Astrocyte (in vitro differentiated cells and primary cell): ENCODE results near the gene RPL13. TPM values are rescaled to one million over a fixed set of nuclear protein-coding genes. Genes with fewer than 3 reads are reported as not detected.

Experiments
- DNase-seq: peaks from one replicate; pipeline ENCODE4 v3.0.0-alpha.2; 2010; ENCODE audit warnings: low read depth
- FAIRE-seq: peaks from 2 replicates; lab custom pipeline; 2011; peaks lifted over from hg19 to GRCh38; lab: Jason Lieb, UNC
- H2AFZ ChIP-seq: 2 replicates; pipeline ENCODE4 v1.6.0; 2012; ENCODE audit warnings: low read depth, low read length, inconsistent platforms
- H3K27ac ChIP-seq: 2 replicates; pipeline ENCODE4 v1.5.1; 2011; ENCODE audit warnings: low read depth, low read length, inconsistent platforms
- H3K27me3 ChIP-seq: 2 replicates; pipeline ENCODE4 v1.6.0; 2011; ENCODE audit warnings: low read length, inconsistent platforms; ENCODE audit not compliant: insufficient read depth
- H3K36me3 ChIP-seq: 2 replicates; pipeline ENCODE4 v1.5.1; 2011; ENCODE audit warnings: low read length, inconsistent platforms; ENCODE audit not compliant: insufficient read depth
- H3K4me1 ChIP-seq: 2 replicates; pipeline ENCODE4 v1.5.1; 2011; ENCODE audit warnings: low read length, inconsistent platforms; ENCODE audit not compliant: insufficient read depth
- H3K4me2 ChIP-seq: 2 replicates; pipeline ENCODE4 v1.6.0; 2012; ENCODE audit warnings: low read length, inconsistent platforms
- H3K4me3 ChIP-seq: 2 replicates; pipeline ENCODE4 v1.5.1; 2011; ENCODE audit warnings: low read depth, mild to moderate bottlenecking, low read length, inconsistent platforms; ENCODE audit not compliant: insufficient read depth
- H3K79me2 ChIP-seq: 2 replicates; pipeline ENCODE4 v1.6.0; 2012; ENCODE audit warnings: mild to moderate bottlenecking, low read length, inconsistent platforms; ENCODE audit not compliant: insufficient read depth
- H3K9ac ChIP-seq: 2 replicates; pipeline ENCODE4 v1.6.0; 2012; ENCODE audit warnings: mild to moderate bottlenecking, low read length, inconsistent platforms
- H3K9me3 ChIP-seq: 2 replicates; pipeline ENCODE4 v1.5.1; 2012; ENCODE audit warnings: low read depth, mild to moderate bottlenecking, low read length, inconsistent platforms; ENCODE audit not compliant: insufficient read depth
- H4K20me1 ChIP-seq: 2 replicates; pipeline ENCODE4 v1.6.0; 2012; ENCODE audit warnings: low read length, inconsistent platforms; ENCODE audit not compliant: insufficient read depth
- H3K27ac Mint-ChIP-seq: one replicate; pipeline ENCODE4 v1.8.0; 2021; ENCODE audit warnings: mild to moderate bottlenecking, mixed read lengths; ENCODE audit not compliant: unreplicated experiment
- H3K27me3 Mint-ChIP-seq: one replicate; pipeline ENCODE4 v1.8.0; 2021; ENCODE audit warnings: low read depth, mixed read lengths; ENCODE audit not compliant: unreplicated experiment
- H3K36me3 Mint-ChIP-seq: one replicate; pipeline ENCODE4 v1.8.0; 2021; ENCODE audit warnings: low read depth, mixed read lengths; ENCODE audit not compliant: unreplicated experiment
- H3K4me1 Mint-ChIP-seq: one replicate; pipeline ENCODE4 v1.8.0; 2021; ENCODE audit warnings: low read depth, mixed read lengths; ENCODE audit not compliant: unreplicated experiment
- H3K4me3 Mint-ChIP-seq: one replicate; pipeline ENCODE4 v1.8.0; 2021; ENCODE audit warnings: mild to moderate bottlenecking, moderate library complexity, mixed read lengths; ENCODE audit not compliant: unreplicated experiment
- H3K9me3 Mint-ChIP-seq: one replicate; pipeline ENCODE4 v1.8.0; 2021; ENCODE audit warnings: mild to moderate bottlenecking, mixed read lengths; ENCODE audit not compliant: unreplicated experiment
- CTCF ChIP-seq: IDR thresholded peaks from 2 replicates; pipeline ENCODE4 v1.5.1; 2011; ENCODE audit warnings: low read depth, mild to moderate bottlenecking, inconsistent platforms, low read length, moderate library complexity; ENCODE audit not compliant: insufficient read depth
- EZH2 ChIP-seq: IDR thresholded peaks from 2 replicates; pipeline ENCODE4 v1.6.1; 2012; ENCODE audit warnings: mild to moderate bottlenecking, low read length, inconsistent platforms; ENCODE audit not compliant: insufficient read depth
- total RNA-seq: library from RNA; stranded (reverse); gene quantifications from 2 replicates; pipeline ENCODE4 v1.2.1, GENCODE V29; 2021

The RPL13 gene
- total RNA-seq, 1 donor from 2014 or later = 1,239 TPM

- H3K79me2 ChIP-seq = no peaks in the 10 kb centered on the region
- Mint-ChIP-seq H3K4me1 (peaks cover 10% of the 10 kb centered on the region), H3K27me3 (no peaks in the 10 kb centered on the region), H3K36me3 (no peaks in the 10 kb centered on the region), H3K27ac (no peak overlapping the region), H3K9me3 (no peaks in the 10 kb centered on the region), H3K4me3 (no peak overlapping the region)
- TF ChIP-seq CTCF = no peak
- no peak for TF ChIP-seq EZH2
- DNase-seq (no peak), FAIRE-seq (no peak)
- no peaks in the 10 kb centered on the region for H4K20me1 ChIP-seq
- no peak overlapping the region for H3K27ac ChIP-seq
- H2AFZ ChIP-seq = no peak overlapping the region
- no peak overlapping the region for H3K9ac ChIP-seq
- no peaks in the 10 kb centered on the region for H3K36me3 ChIP-seq
- H3K4me2 ChIP-seq = no peak overlapping the region
- no peaks in the 10 kb centered on the region for H3K27me3 ChIP-seq
- H3K4me3 ChIP-seq = no peak overlapping the region
- no peaks in the 10 kb centered on the region for H3K9me3 ChIP-seq
- peaks cover 17% of the 10 kb centered on the region for H3K4me1 ChIP-seq
Observed at GRCh38 chr16:89583197-89583894, 22.9 kb downstream of the RPL13 start.

- Histone ChIP-seq H3K27me3 (no peaks in the 10 kb centered on the region), H3K4me3 (no peak overlapping the region), H3K36me3 (no peaks in the 10 kb centered on the region), H3K4me1 (peaks cover 17% of the 10 kb centered on the region), H2AFZ (no peak overlapping the region), H3K4me2 (no peak overlapping the region), H3K9me3 (no peaks in the 10 kb centered on the region), H3K27ac (no peak overlapping the region), H3K9ac (no peak overlapping the region), H3K79me2 (no peaks in the 10 kb centered on the region), H4K20me1 (no peaks in the 10 kb centered on the region)
- H3K27ac Mint-ChIP-seq = no peak overlapping the region
- H3K27me3 Mint-ChIP-seq = no peaks in the 10 kb centered on the region
- FAIRE-seq (no peak), DNase-seq (no peak)
- H3K9me3 Mint-ChIP-seq = no peaks in the 10 kb centered on the region
- no peaks in the 10 kb centered on the region for H3K36me3 Mint-ChIP-seq
- TF ChIP-seq EZH2 (no peak), CTCF (no peak)
- H3K4me1 Mint-ChIP-seq = peaks cover 10% of the 10 kb centered on the region
- H3K4me3 Mint-ChIP-seq = no peak overlapping the region
Observed at GRCh38 chr16:89583895-89584644, 23.6 kb downstream of the RPL13 start.
